PC-3 (cell line): ENCODE results near the gene TMEM114.

ENCODE experiments used
- CTCF ChIP-seq: fragments of 300-600 bp; sonication (generic); conservative IDR thresholded peaks from 2 replicates; pipeline ENCODE4 v1.5.1; 2017; ENCODE audit warnings: antibody characterized with exemption, low read depth, mild to moderate bottlenecking, low read length
- EZH2 ChIP-seq: fragments of 300-600 bp; sonication (generic); IDR thresholded peaks from one replicate; pipeline ENCODE4 v1.6.1; 2017; ENCODE audit warnings: antibody characterized with exemption, mild to moderate bottlenecking, low read length; ENCODE audit not compliant: unreplicated experiment

- TF ChIP-seq CTCF (no peak), EZH2 (no peak)
These were observed 70.7 kb downstream of the TMEM114 start for GRCh38 chr16:8519643-8520042.
